AG04450 (cell line): Measurements from ENCODE around the gene SLC6A11. TPM values are rescaled to one million over a fixed set of nuclear protein-coding genes. Genes with fewer than 3 reads are reported as not detected.

Experiments
- CTCF ChIA-PET: fragments of 300-600, 350-600 bp; formaldehyde crosslinking; extraction: SDS; loops from one replicate; lab custom pipeline; 2022; ENCODE audit warnings: antibody characterized with exemption, inconsistent platforms; lab: Charles Lee
- POLR2A ChIA-PET: fragments of 350-600 bp; formaldehyde crosslinking; extraction: SDS; loops from one replicate; lab custom pipeline; 2021; ENCODE audit warnings: antibody characterized with exemption, inconsistent platforms; lab: Yijun Ruan, JAX
- DNase-seq: peaks from one replicate; pipeline ENCODE4 v3.0.0-alpha.2; 2011; ENCODE audit warnings: low read depth, low spot score
- H3K27ac ChIP-seq: one replicate; pipeline ENCODE4 v1.5.1; 2012; ENCODE audit warnings: low read depth, low read length, control low read depth
- H3K27me3 ChIP-seq: one replicate; pipeline ENCODE4 v1.6.0; 2012; ENCODE audit warnings: low read length; ENCODE audit not compliant: control insufficient read depth, insufficient read depth
- H3K4me3 ChIP-seq: 2 replicates; pipeline ENCODE4 v1.5.1; 2011; ENCODE audit warnings: mild to moderate bottlenecking, low read depth, low read length, control low read depth
- H3K9me3 ChIP-seq: 2 replicates; pipeline ENCODE4 v1.5.1; 2012; ENCODE audit warnings: low read length; ENCODE audit not compliant: control insufficient read depth, insufficient read depth
- polyA plus RNA-seq: library from polyadenylated mRNA; depleted of rRNA; stranded (reverse); fragments of >200 nt; gene quantifications from 2 replicates; pipeline ENCODE4 v1.2.3, GENCODE V29; 2011
- TF ChIP-seq, protein P1 (sequence below): IDR thresholded peaks from 2 replicates; pipeline ENCODE4 v1.5.1; 2011; ENCODE audit warnings: low read depth, low read length, control low read depth, inconsistent platforms

Gene SLC6A11
- polyA plus RNA-seq, 1 experiment, result not detected

DNA sequence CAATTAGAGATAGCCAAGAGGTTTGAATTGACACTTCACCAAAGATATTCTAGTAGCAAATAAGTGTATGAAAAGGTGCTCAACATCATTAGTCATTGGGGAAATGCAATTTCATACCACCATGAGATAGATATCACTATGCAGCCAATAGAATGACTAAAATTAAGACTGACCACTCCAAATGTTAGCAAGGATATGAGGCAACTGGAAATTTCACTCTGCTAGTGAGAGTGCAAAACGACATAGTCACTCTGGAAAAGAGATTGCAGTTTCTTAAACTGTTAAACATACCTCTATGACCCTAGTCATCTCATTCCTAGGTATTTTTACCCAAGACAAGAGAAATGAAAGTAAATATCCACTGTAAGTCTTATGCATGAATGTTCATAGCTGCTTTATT is 27.6 kb upstream of the SLC6A11 start:
- Histone ChIP-seq H3K27ac (no peak overlapping the region), H3K9me3 (no peaks in the 10 kb centered on the region), H3K4me3 (no peak overlapping the region), H3K27me3 (no peaks in the 10 kb centered on the region)
- TF ChIP-seq, protein P1, sequence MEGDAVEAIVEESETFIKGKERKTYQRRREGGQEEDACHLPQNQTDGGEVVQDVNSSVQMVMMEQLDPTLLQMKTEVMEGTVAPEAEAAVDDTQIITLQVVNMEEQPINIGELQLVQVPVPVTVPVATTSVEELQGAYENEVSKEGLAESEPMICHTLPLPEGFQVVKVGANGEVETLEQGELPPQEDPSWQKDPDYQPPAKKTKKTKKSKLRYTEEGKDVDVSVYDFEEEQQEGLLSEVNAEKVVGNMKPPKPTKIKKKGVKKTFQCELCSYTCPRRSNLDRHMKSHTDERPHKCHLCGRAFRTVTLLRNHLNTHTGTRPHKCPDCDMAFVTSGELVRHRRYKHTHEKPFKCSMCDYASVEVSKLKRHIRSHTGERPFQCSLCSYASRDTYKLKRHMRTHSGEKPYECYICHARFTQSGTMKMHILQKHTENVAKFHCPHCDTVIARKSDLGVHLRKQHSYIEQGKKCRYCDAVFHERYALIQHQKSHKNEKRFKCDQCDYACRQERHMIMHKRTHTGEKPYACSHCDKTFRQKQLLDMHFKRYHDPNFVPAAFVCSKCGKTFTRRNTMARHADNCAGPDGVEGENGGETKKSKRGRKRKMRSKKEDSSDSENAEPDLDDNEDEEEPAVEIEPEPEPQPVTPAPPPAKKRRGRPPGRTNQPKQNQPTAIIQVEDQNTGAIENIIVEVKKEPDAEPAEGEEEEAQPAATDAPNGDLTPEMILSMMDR, result no peak
- no peak for DNase-seq
- CTCF ChIA-PET, result no interaction called here
- POLR2A ChIA-PET, result no interaction called here

DNA sequence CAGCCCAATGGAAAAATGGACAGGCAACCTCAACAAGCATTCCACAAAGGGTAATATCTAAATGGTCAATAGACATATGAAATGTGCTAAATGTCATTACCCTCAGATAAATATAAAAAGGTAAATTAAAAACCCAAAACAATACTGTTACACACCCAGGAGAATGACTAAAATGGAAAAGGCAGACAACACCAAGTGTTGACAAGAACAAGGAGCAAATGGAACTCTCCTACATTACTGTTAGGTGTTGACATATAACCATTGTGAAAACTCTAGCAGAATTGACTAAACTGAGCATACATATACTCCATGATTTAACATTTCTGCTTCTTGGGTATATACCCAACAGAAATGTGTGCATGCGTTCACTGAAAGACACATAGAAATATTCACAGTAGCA is 25.3 kb upstream of the SLC6A11 start:
- POLR2A ChIA-PET, result no interaction called here
- CTCF ChIA-PET, result no interaction called here

DNA sequence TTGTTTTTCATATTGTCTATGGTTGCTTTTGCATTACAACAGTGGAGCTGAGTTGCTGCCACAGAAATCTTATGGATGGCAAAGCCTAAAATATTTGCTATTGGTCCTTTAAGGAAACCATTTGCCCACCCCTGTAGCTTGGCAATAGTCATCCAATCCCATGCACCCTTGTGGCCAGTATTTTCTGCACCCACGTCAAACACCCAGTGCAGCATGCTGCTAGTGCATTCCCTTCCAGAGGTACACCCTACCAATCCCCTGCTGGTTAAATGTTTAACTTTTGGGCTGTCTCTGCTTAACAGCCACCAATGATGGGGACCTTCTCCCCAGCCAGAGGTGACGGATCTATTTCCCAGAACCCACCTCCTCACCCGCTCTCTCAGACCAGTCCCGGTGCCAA is 23.8 kb upstream of the SLC6A11 start:
- POLR2A ChIA-PET, result no interaction called here
- Histone ChIP-seq H3K27ac (no peak overlapping the region), H3K4me3 (no peak overlapping the region), H3K27me3 (peaks cover 3% of the 10 kb centered on the region), H3K9me3 (no peaks in the 10 kb centered on the region)
- TF ChIP-seq, protein P1, result no peak
- CTCF ChIA-PET, result no interaction called here
- DNase-seq, result no peak

More for the DNA sequence above, 25.3 kb upstream of the SLC6A11 start:
- Histone ChIP-seq H3K9me3 (no peaks in the 10 kb centered on the region), H3K4me3 (no peak overlapping the region), H3K27me3 (peaks cover 3% of the 10 kb centered on the region), H3K27ac (no peak overlapping the region)
- DNase-seq, result no peak
- TF ChIP-seq, protein P1, result no peak

DNA sequence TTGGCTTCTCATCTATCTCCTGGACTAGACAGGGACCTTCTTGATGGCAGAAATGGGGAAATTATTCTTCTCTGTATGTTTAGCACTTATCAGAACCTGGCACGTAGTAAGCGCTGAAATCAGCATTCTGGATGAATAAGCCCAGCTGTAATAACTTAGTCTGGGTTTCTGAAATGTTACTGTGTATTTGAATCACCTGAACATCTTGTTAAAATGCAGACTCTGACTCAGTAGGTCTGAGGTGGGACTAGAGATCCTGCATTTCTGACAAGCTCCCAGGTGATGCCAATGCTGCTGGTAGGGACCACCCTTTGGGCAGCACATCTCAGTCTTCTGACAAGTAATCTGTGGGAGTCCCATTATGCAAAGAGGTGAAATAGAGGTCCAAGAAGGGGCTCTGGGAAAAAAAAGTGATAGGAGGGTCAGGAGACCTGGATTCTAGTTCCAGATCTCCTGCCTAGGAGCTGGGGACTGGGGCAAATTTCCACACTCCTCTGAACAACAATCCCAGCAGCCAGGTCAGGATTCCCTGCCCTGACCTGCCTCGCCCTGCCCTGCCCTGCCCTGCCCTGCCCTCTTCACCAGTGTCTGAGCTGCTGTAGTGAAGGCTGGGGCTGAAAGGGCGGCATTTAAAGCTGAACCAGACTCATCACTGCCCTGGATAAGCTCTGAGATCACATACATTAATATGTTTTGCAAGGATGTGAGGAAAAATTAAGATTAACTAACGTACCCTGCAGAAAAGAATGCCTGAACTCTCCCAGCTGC is 17.2 kb upstream of the SLC6A11 start:
- no peak overlapping the region for H3K4me3 ChIP-seq
- H3K27me3 ChIP-seq, result peaks cover 3% of the 10 kb centered on the region
- ChIA-PET CTCF (no interaction called here), POLR2A (no interaction called here)
- TF ChIP-seq, protein P1, result no peak
- H3K9me3 ChIP-seq, result no peaks in the 10 kb centered on the region
- DNase-seq, result no peak
- no peak overlapping the region for H3K27ac ChIP-seq

DNA sequence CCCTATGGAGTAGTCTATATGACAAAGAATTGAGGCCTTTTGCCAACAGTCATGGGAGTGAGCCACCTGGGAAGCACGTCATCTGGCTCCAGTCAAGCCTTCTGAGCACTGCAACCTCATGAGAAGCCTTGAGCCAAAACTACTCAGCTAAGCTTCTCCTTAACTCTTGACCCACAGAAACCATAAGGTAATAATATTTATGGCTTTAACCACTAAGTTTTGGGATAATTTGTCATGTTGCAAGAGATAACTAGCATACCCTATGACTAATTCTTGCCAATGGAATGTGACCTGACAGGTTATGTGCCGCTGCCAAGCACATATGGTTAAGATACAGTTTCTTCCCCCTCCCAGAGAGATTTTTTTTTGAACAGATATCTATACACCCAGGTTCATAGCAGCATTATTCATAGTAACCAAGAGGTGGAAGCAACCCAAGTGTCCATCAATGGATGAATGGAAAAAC is 11.8 kb upstream of the SLC6A11 start:
- H3K27me3 ChIP-seq, result no peaks in the 10 kb centered on the region
- no peak overlapping the region for H3K4me3 ChIP-seq
- ChIA-PET CTCF (no interaction called here), POLR2A (no interaction called here)
- TF ChIP-seq, protein P1, result no peak
- H3K9me3 ChIP-seq, result no peaks in the 10 kb centered on the region
- no peak overlapping the region for H3K27ac ChIP-seq
- DNase-seq, result no peak
